Measurements from ENCODE around the gene EIF6.

- no peak for TF ChIP-seq EZH2 (IDR thresholded peaks at IDR 0.05; ENCODE audit: borderline replicate concordance, insufficient read depth, low read depth, low read length, poor library complexity, severe bottlenecking)
- TF ChIP-seq, protein P1, sequence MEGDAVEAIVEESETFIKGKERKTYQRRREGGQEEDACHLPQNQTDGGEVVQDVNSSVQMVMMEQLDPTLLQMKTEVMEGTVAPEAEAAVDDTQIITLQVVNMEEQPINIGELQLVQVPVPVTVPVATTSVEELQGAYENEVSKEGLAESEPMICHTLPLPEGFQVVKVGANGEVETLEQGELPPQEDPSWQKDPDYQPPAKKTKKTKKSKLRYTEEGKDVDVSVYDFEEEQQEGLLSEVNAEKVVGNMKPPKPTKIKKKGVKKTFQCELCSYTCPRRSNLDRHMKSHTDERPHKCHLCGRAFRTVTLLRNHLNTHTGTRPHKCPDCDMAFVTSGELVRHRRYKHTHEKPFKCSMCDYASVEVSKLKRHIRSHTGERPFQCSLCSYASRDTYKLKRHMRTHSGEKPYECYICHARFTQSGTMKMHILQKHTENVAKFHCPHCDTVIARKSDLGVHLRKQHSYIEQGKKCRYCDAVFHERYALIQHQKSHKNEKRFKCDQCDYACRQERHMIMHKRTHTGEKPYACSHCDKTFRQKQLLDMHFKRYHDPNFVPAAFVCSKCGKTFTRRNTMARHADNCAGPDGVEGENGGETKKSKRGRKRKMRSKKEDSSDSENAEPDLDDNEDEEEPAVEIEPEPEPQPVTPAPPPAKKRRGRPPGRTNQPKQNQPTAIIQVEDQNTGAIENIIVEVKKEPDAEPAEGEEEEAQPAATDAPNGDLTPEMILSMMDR (IDR thresholded peaks at IDR 0.05), result no peak
Observed at GRCh38 chr20:35286899-35287508, 2.4 kb upstream of the EIF6 start.

Data from B cell (primary cell).